HEK293T (cell line): ENCODE measurements around the gene LY6G5B.

ENCODE experiments used
- CTCF ChIA-PET: fragments of 350-600 bp; formaldehyde crosslinking; extraction: SDS; loops from one replicate; lab custom pipeline; 2021; ENCODE audit warnings: antibody characterized with exemption, inconsistent platforms; lab: Yijun Ruan, JAX
- POLR2A ChIA-PET: fragments of 350-600 bp; formaldehyde crosslinking; extraction: SDS; loops from one replicate; lab custom pipeline; 2020; ENCODE audit warnings: antibody characterized with exemption, inconsistent platforms; lab: Yijun Ruan, JAX
- DNase-seq: peaks from one replicate; pipeline ENCODE4 v3.0.0; 2012; ENCODE audit warnings: mixed read lengths; ENCODE audit errors: extremely low spot score
- ARNT ChIP-seq: fragments of 450-650 bp; IDR thresholded peaks from 2 replicates; pipeline ENCODE4 v1.6.1; 2017; ENCODE audit warnings: mild to moderate bottlenecking
- BHLHE40 ChIP-seq: fragments of 450-650 bp; IDR thresholded peaks from 2 replicates; pipeline ENCODE4 v1.6.1; 2016; ENCODE audit warnings: mild to moderate bottlenecking, moderate library complexity, borderline replicate concordance
- CTBP1 ChIP-seq: fragments of 450-650 bp; IDR thresholded peaks from 2 replicates; pipeline ENCODE4 v1.6.1; 2016; ENCODE audit warnings: borderline replicate concordance
- ELF4 ChIP-seq: fragments of 450-650 bp; IDR thresholded peaks from 2 replicates; pipeline ENCODE4 v1.6.1; 2017; ENCODE audit warnings: antibody characterized with exemption
- FOXA1 ChIP-seq: fragments of 450-650 bp; IDR thresholded peaks from 2 replicates; pipeline ENCODE4 v1.6.1; 2016; ENCODE audit warnings: mild to moderate bottlenecking
- FOXK2 ChIP-seq: fragments of 450-650 bp; IDR thresholded peaks from 2 replicates; pipeline ENCODE4 v1.6.1; 2016; ENCODE audit warnings: mild to moderate bottlenecking
- FOXM1 ChIP-seq: fragments of 450-650 bp; IDR thresholded peaks from 2 replicates; pipeline ENCODE4 v1.6.1; 2017; ENCODE audit warnings: mild to moderate bottlenecking, borderline replicate concordance
- HDGF ChIP-seq: fragments of 450-650 bp; IDR thresholded peaks from 2 replicates; pipeline ENCODE4 v1.6.1; 2017; ENCODE audit warnings: antibody characterized with exemption, borderline replicate concordance
- L3MBTL2 ChIP-seq: fragments of 450-650 bp; conservative IDR thresholded peaks from 2 replicates; pipeline ENCODE4 v1.6.1; 2016; ENCODE audit warnings: mild to moderate bottlenecking
- LEF1 ChIP-seq: fragments of 450-650 bp; IDR thresholded peaks from 2 replicates; pipeline ENCODE4 v1.6.1; 2017; ENCODE audit warnings: mild to moderate bottlenecking, borderline replicate concordance
- NFRKB ChIP-seq: fragments of 450-650 bp; IDR thresholded peaks from 2 replicates; pipeline ENCODE4 v1.6.1; 2016; ENCODE audit warnings: mild to moderate bottlenecking, moderate library complexity
- SP1 ChIP-seq: fragments of 450-650 bp; IDR thresholded peaks from 2 replicates; pipeline ENCODE4 v1.6.1; 2017
- SUZ12 ChIP-seq: fragments of 450-650 bp; IDR thresholded peaks from 2 replicates; pipeline ENCODE4 v1.6.1; 2016; ENCODE audit warnings: mild to moderate bottlenecking
- TARDBP ChIP-seq: fragments of 450-650 bp; IDR thresholded peaks from 2 replicates; pipeline ENCODE4 v1.6.1; 2016
- ZNF384 ChIP-seq: fragments of 450-650 bp; IDR thresholded peaks from 2 replicates; pipeline ENCODE4 v1.6.1; 2016
- TF ChIP-seq, protein P1 (sequence below): fragments of 450-650 bp; IDR thresholded peaks from 2 replicates; pipeline ENCODE4 v1.6.1; 2016

Gene LY6G5B

DNA sequence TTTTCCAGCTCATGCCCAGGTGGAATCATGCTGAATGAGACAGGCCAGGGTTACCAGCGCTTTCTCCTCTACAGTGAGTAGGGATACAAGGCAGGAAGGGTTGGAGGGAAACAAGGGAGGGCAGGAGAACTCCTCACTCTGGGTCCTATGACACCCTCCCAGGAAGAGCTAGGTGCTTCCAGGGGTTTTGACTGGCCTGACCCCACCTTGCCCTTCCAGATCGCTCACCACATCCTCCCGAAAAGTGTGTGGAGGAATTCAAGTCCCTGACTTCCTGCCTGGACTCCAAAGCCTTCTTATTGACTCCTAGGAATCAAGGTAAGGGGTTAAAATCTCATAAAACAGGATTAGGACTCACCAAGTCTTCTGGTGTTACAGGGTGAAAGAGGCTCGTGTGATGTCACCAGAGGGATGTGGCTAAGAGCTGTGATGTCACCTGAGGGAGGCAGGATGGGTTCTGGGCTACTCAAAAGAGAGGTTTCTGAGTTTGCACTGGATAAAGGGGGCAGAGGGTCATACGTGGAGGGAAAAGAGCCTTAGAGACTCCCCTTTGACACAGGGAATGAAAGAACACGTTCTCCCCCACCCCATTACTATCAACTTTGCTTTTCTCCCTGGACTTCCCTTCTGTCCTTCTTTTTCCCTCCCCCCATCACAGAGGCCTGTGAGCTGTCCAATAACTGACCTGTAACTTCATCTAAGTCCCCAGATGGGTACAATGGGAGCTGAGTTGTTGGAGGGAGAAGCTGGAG is 12.2 kb upstream of the LY6G5B start:
- CTCF ChIA-PET = no interaction called here
- POLR2A ChIA-PET = no interaction called here
- DNase-seq = no peak
- no peak for TF ChIP-seq ZNF384
- no peak for TF ChIP-seq FOXK2
- no peak for TF ChIP-seq TARDBP
- TF ChIP-seq BHLHE40 = no peak
- no peak for TF ChIP-seq SP1
- no peak for TF ChIP-seq LEF1
- TF ChIP-seq FOXA1 = no peak
- TF ChIP-seq ELF4 = no peak
- TF ChIP-seq FOXM1 = no peak
- no peak for TF ChIP-seq NFRKB
- TF ChIP-seq, protein P1, sequence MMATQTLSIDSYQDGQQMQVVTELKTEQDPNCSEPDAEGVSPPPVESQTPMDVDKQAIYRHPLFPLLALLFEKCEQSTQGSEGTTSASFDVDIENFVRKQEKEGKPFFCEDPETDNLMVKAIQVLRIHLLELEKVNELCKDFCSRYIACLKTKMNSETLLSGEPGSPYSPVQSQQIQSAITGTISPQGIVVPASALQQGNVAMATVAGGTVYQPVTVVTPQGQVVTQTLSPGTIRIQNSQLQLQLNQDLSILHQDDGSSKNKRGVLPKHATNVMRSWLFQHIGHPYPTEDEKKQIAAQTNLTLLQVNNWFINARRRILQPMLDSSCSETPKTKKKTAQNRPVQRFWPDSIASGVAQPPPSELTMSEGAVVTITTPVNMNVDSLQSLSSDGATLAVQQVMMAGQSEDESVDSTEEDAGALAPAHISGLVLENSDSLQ = no peak
- no peak for TF ChIP-seq L3MBTL2
- TF ChIP-seq ARNT = no peak
- TF ChIP-seq SUZ12 = no peak
- no peak for TF ChIP-seq CTBP1

DNA sequence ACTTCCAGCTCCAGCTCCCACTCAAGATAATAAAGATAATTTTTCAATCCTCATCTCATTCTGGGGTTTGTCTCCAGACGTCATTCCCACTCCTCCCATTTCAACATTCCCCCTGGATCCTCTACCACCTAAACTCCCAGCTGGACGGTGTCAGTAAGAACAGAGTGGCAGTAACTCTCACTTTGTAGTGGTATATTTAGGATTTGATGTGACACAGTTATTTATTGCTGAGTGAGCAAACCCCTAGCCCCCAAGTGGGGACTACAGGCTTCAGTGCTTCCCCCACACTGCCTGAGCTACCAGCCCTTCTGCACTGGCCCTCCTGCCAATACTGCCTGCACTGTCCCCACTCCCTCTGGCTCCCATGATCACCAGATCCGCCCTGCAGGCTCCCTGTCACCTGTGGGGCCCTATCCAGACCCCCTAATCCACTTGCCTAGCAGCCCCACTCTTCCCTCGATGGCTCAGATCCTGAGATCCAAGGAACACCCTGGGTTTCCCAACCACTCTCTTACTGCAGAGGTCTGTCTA is 11.6 kb upstream of the LY6G5B start:
- POLR2A ChIA-PET = no interaction called here
- no peak for TF ChIP-seq SUZ12
- no peak for TF ChIP-seq ELF4
- no peak for TF ChIP-seq TARDBP
- TF ChIP-seq, protein P1 = no peak
- CTCF ChIA-PET = no interaction called here
- DNase-seq = no peak

DNA sequence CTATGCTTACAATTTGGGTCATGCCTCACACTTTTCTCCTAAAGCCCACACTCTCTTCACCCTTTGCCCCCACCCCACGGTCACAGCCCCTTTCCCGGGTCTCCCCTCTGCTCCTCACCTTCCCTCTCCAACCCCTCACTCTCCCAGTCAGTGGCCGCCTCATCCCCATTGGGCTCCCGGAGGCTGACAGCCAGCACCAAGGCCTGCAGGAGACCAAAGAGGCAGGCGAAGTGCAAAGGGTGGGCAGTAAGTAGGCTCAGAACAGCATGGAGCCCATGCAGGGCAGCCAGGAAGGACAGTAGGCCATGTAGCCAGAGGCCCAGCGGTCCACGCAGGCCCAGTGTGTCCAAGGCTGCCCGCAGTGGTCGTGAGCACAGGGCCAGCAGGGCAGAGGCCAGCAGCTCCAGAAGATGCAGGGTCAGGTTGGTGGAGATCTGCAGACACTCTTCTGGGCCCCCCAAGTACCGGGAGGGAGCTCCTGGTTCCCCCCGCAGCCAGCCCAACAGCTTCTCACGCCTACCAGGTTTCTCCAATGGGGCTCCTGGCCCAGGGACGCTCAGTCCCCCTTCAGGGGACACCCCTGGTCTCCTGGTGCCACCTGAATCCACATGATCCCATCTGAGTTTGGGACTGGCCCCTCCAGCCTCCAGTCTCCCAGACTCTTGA is 10.7 kb upstream of the LY6G5B start:
- TF ChIP-seq NFRKB (no peak), ZNF384 (no peak), TARDBP (no peak), FOXM1 (0 out of 2 replicates have a peak, but pooled peaks have one; percentile 2), CTBP1 (no peak), FOXA1 (no peak), SUZ12 (no peak), ARNT (no peak)
- TF ChIP-seq, protein P1 = no peak
- ChIA-PET POLR2A (interaction anchor here (0.6 to 2.4 kb wide), 3 partner anchors 118 to 469 kb away, joined by 4 to 15 read pairs (median 4); partner anchors contain the start of genes ATF6B, DDX39B and NEU1), CTCF (interaction anchor here (0.5 kb wide), 1 partner anchor 171 kb away, joined by 3 read pairs; no protein-coding TSS in a partner anchor)
- DNase-seq = no peak

DNA sequence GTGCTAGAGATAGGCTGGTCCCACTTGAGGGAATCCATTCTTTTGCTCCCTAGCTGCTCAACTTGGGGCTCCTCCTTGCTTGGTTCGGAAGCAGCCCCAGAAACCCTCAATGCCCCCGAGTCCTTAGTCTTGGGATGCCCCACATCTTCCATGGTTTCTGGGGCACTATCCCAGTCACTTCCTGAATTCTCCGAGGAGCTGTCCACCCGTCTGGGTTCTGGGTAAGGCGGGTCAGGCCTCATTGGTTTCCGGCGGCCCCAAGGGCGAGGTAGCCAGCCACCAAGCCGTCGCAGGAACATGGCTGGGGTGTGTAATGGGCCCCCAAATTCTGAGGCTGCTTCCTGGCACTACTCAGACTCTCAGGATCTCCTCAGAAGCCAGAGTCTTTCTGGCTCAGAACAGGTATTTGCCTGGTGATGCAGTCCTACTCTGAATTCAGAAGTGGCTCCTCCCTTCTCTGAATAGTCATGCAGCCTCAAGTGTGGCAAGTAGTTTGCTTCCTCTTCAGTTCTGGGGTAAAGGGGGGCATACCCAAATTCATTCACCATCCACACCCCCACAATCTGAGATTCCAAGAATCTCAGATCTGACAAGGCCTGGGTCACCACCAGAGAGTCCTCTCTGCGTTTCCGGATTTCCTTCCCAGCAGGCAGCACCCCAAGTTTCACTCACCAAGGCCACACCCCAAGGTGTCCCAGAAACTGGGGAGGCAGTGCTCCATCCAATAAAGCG is 10.0 kb upstream of the LY6G5B start:
- CTCF ChIA-PET = interaction anchor here (0.9 kb wide), 1 partner anchor 8 kb away, joined by 4 read pairs; the partner anchor contains the start of gene BAG6
- DNase-seq = no peak

More for the DNA sequence above, 10.0 kb upstream of the LY6G5B start:
- TF ChIP-seq NFRKB = no peak
- TF ChIP-seq, protein P1 = no peak
- TF ChIP-seq L3MBTL2 = no peak
- TF ChIP-seq FOXK2 = no peak
- no peak for TF ChIP-seq SP1
- TF ChIP-seq CTBP1 = no peak
- TF ChIP-seq SUZ12 = no peak
- TF ChIP-seq BHLHE40 = no peak
- no peak for TF ChIP-seq ARNT
- TF ChIP-seq TARDBP = no peak
- TF ChIP-seq HDGF = no peak
- POLR2A ChIA-PET = interaction anchor here (0.7 to 5.4 kb wide), 15 partner anchors 8 to 238 kb away, joined by 3 to 138 read pairs (median 5); partner anchors contain the start of genes BAG6, DDX39B, LSM2 and LY6G5C
